Subcutaneous abdominal adipose tissue (tissue), 5 donors: Measurements from ENCODE around the gene RXFP2.

Source experiments
- H3K27ac ChIP-seq: one replicate; pipeline ENCODE4 v1.7.0; 2013; ENCODE audit warnings: low read depth, mild to moderate bottlenecking, inconsistent platforms, low read length, moderate library complexity
- H3K27me3 ChIP-seq, 5 donors: one replicate each; pipeline ENCODE4 v1.7.0; 2013; ENCODE audit warnings: low read length in 5 of 5, inconsistent platforms in 1 of 5; ENCODE audit not compliant: control insufficient read depth in 5 of 5, insufficient read depth in 4 of 5
- H3K36me3 ChIP-seq, 5 donors: one replicate each; pipeline ENCODE4 v1.7.0; 2013; ENCODE audit warnings: low read length in 5 of 5; ENCODE audit not compliant: control insufficient read depth in 5 of 5, insufficient read depth in 5 of 5
- H3K4me1 ChIP-seq, 5 donors: one replicate each; pipeline ENCODE4 v1.7.0; 2013; ENCODE audit warnings: low read length in 5 of 5, mild to moderate bottlenecking in 3 of 5, moderate library complexity in 1 of 5; ENCODE audit not compliant: control insufficient read depth in 5 of 5, insufficient read depth in 5 of 5
- H3K4me3 ChIP-seq, 5 donors: one replicate each; pipeline ENCODE4 v1.7.0; 2013; ENCODE audit warnings: low read length in 5 of 5, low read depth in 1 of 5
- H3K9ac ChIP-seq, 5 donors: one replicate each; pipeline ENCODE4 v1.7.0; 2013; ENCODE audit warnings: low read length in 5 of 5, mild to moderate bottlenecking in 4 of 5, moderate library complexity in 3 of 5
- H3K9me3 ChIP-seq, 5 donors: one replicate each; pipeline ENCODE4 v1.7.0; 2013; ENCODE audit warnings: low read length in 5 of 5; ENCODE audit not compliant: control insufficient read depth in 5 of 5
- donor health status: healthy.
- donor health status: healthy.
- donor health status: healthy.
- donor health status: healthy.
- donor health status: healthy.

Gene RXFP2

DNA sequence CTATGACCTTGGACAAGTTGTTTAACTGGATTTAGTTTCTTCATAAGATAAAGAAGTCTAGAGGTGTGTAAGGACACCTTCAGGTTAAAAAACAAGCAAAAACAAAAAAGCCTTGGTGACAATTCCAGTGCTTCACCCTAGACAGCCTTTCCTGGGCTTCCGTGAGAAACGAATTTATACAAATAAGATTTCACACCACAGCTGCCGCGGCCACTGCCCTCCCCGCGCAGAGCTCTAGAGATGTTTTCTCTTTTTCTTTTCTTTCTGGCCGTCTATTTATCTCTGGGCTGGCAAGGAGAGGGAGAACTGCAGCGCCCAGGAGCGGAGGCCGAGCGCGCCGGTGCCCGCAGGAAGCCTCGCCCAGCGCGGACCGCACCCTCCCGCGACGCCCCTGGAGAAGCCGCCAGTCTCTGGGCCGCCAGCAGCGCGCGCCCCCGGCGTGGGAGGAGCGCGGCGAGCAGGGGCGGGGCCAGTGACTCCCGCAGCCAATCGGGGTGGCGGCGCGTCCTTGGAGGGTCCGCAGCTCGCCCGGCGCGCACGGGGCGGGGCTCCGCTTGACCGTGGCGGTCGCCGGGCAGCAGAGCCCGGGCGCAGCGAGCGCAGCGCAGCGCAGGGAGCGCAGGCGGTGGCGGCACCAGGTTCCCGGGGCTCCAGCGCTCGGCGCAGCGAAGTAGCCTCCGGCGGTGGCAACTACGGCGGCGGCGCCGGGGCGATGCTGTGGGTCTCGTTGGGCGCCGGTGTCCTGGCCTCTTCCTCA is 107.0 kb downstream of the RXFP2 start:
- Histone ChIP-seq H3K4me3 (peak overlapping the region; percentile 55 to 86 (median 71)), H3K9ac (peak overlapping the region in 4 of 5 donors; percentile 38 to 80 (median 74)), H3K27me3 (no peaks in the 10 kb centered on the region), H3K4me1 (peaks cover 0 to 18% (median 15%) of the 10 kb centered on the region in 5 donors), H3K27ac (no peak overlapping the region), H3K36me3 (no peaks in the 10 kb centered on the region), H3K9me3 (no peaks in the 10 kb centered on the region)

DNA sequence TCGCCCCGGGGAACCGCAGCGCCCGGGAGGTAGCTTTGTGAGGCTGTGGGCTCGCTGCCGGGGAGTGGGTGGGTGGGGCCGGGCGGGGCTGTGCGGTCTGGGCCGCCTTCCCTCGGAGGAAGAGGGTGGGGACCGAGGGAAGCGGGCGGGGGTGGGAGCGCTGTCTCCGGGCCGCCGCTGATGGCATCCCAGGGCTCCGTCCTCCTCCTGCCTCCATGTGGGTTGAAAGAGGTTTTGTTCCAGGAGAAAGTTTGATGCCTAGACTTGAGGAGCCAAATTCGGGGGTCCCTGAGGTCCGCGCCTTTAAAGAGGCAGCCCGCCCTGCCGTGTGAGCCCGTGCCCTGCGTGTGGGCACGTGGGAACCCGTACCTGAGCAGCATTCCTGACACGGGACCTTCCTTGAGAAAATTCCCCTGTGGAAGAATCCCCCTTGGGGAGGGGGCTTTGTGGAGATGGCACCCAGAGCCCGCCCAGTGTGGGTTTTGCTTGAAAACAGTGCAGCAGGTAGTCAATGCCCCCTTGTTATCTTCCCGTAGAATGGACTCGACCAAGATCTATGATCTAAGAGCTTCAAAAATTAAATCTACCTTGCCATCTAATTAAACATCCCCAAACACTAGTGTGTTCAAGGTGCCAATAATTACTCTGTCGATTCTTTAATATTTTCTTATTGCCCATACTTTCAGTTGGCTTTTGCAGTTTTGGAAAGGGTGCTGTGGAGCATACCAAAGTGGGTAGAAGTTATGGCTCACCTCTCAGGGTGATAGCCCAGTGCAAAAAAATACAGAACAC is 107.8 kb downstream of the RXFP2 start:
- H3K4me1 ChIP-seq: peaks cover 0 to 18% (median 15%) of the 10 kb centered on the region in 5 donors
- H3K9me3 ChIP-seq: no peaks in the 10 kb centered on the region
- H3K27ac ChIP-seq: no peak overlapping the region
- H3K36me3 ChIP-seq: no peaks in the 10 kb centered on the region
- H3K27me3 ChIP-seq: no peaks in the 10 kb centered on the region
- H3K9ac ChIP-seq: peak overlapping the region in 4 of 5 donors; percentile 41 to 74 (median 66)
- H3K4me3 ChIP-seq: peak overlapping the region; percentile 54 to 86 (median 71)

DNA sequence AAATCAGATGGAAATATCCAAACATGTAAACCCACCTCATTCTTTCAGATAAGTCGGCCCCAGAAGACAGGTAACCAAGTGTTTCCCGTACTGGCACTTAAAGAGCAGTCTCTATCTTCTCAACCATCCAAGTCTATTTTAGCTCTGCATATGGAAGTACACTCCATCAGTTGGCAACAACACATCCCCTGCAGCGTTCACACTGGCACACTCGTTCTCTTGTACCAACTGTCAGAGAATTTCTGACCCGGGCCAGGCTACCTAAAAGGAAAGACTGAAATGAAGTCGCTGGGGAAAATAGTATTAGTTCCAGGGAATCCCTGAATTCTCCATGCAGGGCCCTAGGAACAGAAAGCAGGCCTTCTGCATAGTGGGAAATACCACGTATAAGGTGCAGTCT is 109.3 kb downstream of the RXFP2 start:
- Histone ChIP-seq H3K4me1 (peaks cover 0 to 18% (median 15%) of the 10 kb centered on the region in 5 donors), H3K9me3 (no peaks in the 10 kb centered on the region), H3K9ac (no peak overlapping the region), H3K27ac (no peak overlapping the region), H3K27me3 (no peaks in the 10 kb centered on the region), H3K4me3 (no peak overlapping the region), H3K36me3 (no peaks in the 10 kb centered on the region)

DNA sequence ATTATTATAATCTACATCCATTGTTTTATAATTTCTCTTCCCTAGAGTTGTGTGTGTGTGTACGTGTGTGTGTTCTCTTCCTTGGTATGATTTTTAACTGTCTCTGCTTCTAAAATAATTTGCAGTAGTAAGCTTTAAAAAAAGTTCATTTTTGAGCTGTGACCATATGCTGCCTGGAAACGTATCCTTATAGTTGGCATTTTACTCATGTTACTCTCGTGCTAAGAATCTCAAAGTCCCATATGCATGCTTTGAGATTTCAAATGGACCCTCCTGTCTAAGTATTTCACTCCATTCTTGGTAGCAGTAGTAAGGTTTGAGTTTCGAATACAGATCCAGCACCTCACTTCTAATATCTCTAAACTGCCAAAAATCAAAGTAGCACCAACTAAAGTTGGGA is 109.9 kb downstream of the RXFP2 start:
- Histone ChIP-seq H3K27me3 (no peaks in the 10 kb centered on the region), H3K9ac (no peak overlapping the region), H3K4me3 (no peak overlapping the region), H3K27ac (no peak overlapping the region), H3K36me3 (no peaks in the 10 kb centered on the region), H3K4me1 (peaks cover 0 to 18% (median 15%) of the 10 kb centered on the region in 5 donors), H3K9me3 (no peaks in the 10 kb centered on the region)

DNA sequence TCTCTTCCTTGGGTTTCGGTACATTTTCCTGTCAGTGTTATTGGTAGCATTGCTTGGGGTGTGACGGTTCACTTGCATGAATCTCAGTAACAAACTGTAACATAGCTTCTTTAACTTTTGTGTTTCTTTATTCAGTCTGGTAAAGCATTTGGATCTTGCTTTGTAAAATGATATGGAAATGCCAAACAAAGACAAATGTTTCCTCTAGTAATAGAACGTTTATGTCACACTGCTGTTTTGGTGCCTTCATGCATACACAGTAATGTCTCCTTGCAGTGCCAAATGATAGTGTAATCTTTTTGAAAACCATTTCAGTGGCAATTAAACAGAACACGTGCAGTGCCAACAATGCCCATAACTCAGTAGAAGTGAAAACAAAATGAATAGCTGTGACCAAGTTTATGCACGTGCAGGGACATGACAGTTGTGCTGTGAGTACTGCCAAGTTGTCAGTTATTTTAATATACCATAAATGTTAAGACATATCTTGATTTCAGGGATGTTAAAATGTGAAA is 110.8 kb downstream of the RXFP2 start:
- Histone ChIP-seq H3K27ac (no peak overlapping the region), H3K36me3 (no peaks in the 10 kb centered on the region), H3K9ac (no peak overlapping the region), H3K4me3 (no peak overlapping the region), H3K9me3 (no peaks in the 10 kb centered on the region), H3K27me3 (no peaks in the 10 kb centered on the region), H3K4me1 (peaks cover 0 to 18% (median 15%) of the 10 kb centered on the region in 5 donors)

DNA sequence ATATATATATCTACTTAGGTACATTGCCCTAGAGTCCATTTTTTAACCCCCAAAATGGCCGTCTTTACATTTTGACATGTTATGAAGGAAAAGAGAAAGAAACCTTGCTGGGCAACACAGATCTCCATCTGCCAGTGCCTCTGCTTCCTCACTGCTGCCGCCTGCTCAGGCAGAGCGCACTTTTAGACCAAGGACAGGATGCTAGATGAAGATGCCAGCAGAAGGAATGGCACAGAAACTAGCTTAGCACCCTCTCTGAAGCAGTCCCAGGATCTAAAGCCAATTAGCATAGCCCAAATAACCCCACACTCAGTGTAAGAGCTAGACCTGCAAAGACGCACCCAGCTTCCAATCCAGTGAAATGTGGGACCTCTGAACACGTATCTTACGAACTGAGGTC is 111.9 kb downstream of the RXFP2 start:
- Histone ChIP-seq H3K4me3 (no peak overlapping the region), H3K9me3 (no peaks in the 10 kb centered on the region), H3K27ac (no peak overlapping the region), H3K4me1 (peaks cover 0 to 15% (median 11%) of the 10 kb centered on the region in 5 donors), H3K9ac (no peak overlapping the region), H3K27me3 (no peaks in the 10 kb centered on the region), H3K36me3 (no peaks in the 10 kb centered on the region)
